ENCODE measurements around the gene GMDS. TPM values are rescaled to one million over a fixed set of nuclear protein-coding genes. Genes with fewer than 3 reads are reported as not detected.

The GMDS gene
- total and polyA plus RNA-seq, 2 of the 8 experiments (the other 6 are each of a cell fraction or from before 2014, with no cell fraction given) = 16.8 to 50.0 TPM

- H3K56ac ChIP-seq (replicated peaks; ENCODE audit: insufficient read length, low read depth, low read length) = no peak overlapping the region
- H2BK15ac ChIP-seq (ENCODE audit: low read length) = no peak overlapping the region
- no peak overlapping the region for H2BK120ac ChIP-seq (replicated peaks; ENCODE audit: low read depth, low read length)
- H3K9me3 ChIP-seq (ENCODE audit: insufficient read depth in 2 of 2, low read depth in 1 of 2, low read length in 1 of 2) = no peaks in the 10 kb centered on the region
- H3K4me2 ChIP-seq (ENCODE audit: insufficient read depth in 1 of 2, low read depth in 2 of 2, low read length in 2 of 2) = no peak overlapping the region
- H4K8ac ChIP-seq (ENCODE audit: extremely low read depth, insufficient read depth, low read length) = no peak overlapping the region
- H3K9ac ChIP-seq (replicated peaks in 1 of 4; ENCODE audit: extremely low read depth in 1 of 4, low read depth in 3 of 4, low read length in 3 of 4) = no peak overlapping the region
- no peak overlapping the region for H3K4ac ChIP-seq (replicated peaks; ENCODE audit: insufficient read length, low read depth, low read length)
- FAIRE-seq = no peak
- H4K91ac ChIP-seq (replicated peaks; ENCODE audit: insufficient read length, low read length) = no peak overlapping the region
- 87% methylated on average over 11 of the region's 11 CpGs; no CpG with 5 or more reads in 1 of the 2 experiments for WGBS, 2 experiments (ENCODE audit: extremely low coverage in 1 of 2, insufficient coverage in 1 of 2, insufficient read length in 1 of 2, insufficient replicate concordance in 2 of 2, low coverage in 1 of 2, low lambda C conversion rate in 2 of 2, missing lambda C conversion rate in 1 of 2)
- H4K20me1 ChIP-seq (replicated peaks in 1 of 2; ENCODE audit: control insufficient read depth in 1 of 2, insufficient read depth in 2 of 2, low read length in 2 of 2) = no peaks in the 10 kb centered on the region
- no peak overlapping the region for H2BK5ac ChIP-seq (ENCODE audit: low read depth, low read length)
- no peak overlapping the region for H2AFZ ChIP-seq (ENCODE audit: low read length)
- H3K79me1 ChIP-seq (ENCODE audit: low read depth, low read length) = no peaks in the 10 kb centered on the region
- H2AK5ac ChIP-seq (ENCODE audit: low read depth, low read length) = no peak overlapping the region
- H4K5ac ChIP-seq (ENCODE audit: insufficient read length, low read depth, low read length) = no peak overlapping the region
- no peak overlapping the region for H3K14ac ChIP-seq (ENCODE audit: insufficient read length)
- H3K79me2 ChIP-seq (ENCODE audit: control insufficient read depth in 1 of 2, insufficient read depth in 2 of 2, low read length in 2 of 2) = no peaks in the 10 kb centered on the region
- no peaks in the 10 kb centered on the region for H3K27me3 ChIP-seq (replicated peaks in 1 of 4; ENCODE audit: control insufficient read depth in 3 of 4, extremely low read depth in 1 of 4, insufficient read depth in 3 of 4, low read length in 3 of 4)
- H3K4me1 ChIP-seq (replicated peaks in 1 of 4; ENCODE audit: control insufficient read depth in 3 of 4, insufficient read depth in 4 of 4, low read length in 3 of 4) = no peaks in the 10 kb centered on the region
- ChIA-PET CTCF (ENCODE audit: partially characterized antibody) (interaction anchor here (1.2 kb wide), 2 partner anchors 9 to 16 kb away, joined by 3 to 4 read pairs; no protein-coding TSS in a partner anchor), POLR2A (ENCODE audit: partially characterized antibody) (no interaction called here)
- no peak overlapping the region for H3K18ac ChIP-seq (ENCODE audit: extremely low read depth, low read length)
- H3K23ac ChIP-seq (ENCODE audit: insufficient read length) = no peak overlapping the region
- DNase-seq (ENCODE audit: low read depth in 1 of 2, low spot score in 2 of 2) = no peak
- H2BK12ac ChIP-seq (ENCODE audit: low read depth, low read length) = no peak overlapping the region
- H3K23me2 ChIP-seq (ENCODE audit: low read depth, low read length) = no peaks in the 10 kb centered on the region
- H3K4me3 ChIP-seq (ENCODE audit: extremely low read depth in 1 of 4, insufficient read depth in 2 of 4, low read depth in 3 of 4, low read length in 4 of 4) = no peak overlapping the region
- no peak overlapping the region for H2BK20ac ChIP-seq (ENCODE audit: low read length)
- no peak overlapping the region for H3K27ac ChIP-seq (ENCODE audit: low read depth, low read length)
- no peaks in the 10 kb centered on the region for H3K36me3 ChIP-seq (ENCODE audit: control insufficient read depth in 2 of 4, insufficient read depth in 4 of 4, low read length in 3 of 4)
- TF ChIP-seq CEBPB (IDR thresholded peaks at IDR 0.05; ENCODE audit: low read depth, low read length) (no peak), RAD21 (IDR thresholded peaks at IDR 0.05 in 1 of 2, conservative IDR thresholded peaks at IDR 0.05 in 1 of 2; ENCODE audit: low read depth in 2 of 2, low read length in 2 of 2) (no peak), ZNF274 (IDR thresholded peaks at IDR 0.05; ENCODE audit: borderline replicate concordance, extremely low read depth, low read length) (no peak), TEAD4 (IDR thresholded peaks at IDR 0.05; ENCODE audit: low read depth, low read length) (no peak), ASH2L (IDR thresholded peaks at IDR 0.05; ENCODE audit: low read length) (no peak), TAF1 (IDR thresholded peaks at IDR 0.05; ENCODE audit: low read depth, low read length) (no peak), SRF (IDR thresholded peaks at IDR 0.05; ENCODE audit: low read depth, low read length) (no peak), GTF2F1 (IDR thresholded peaks at IDR 0.05; ENCODE audit: borderline replicate concordance, low read depth, low read length) (no peak), GABPA (IDR thresholded peaks at IDR 0.05; ENCODE audit: borderline replicate concordance, insufficient read depth, low read length) (no peak), BACH1 (IDR thresholded peaks at IDR 0.05; ENCODE audit: low read length) (no peak), EGR1 (IDR thresholded peaks at IDR 0.05; ENCODE audit: borderline replicate concordance, low read depth, low read length) (no peak), USF2 (IDR thresholded peaks at IDR 0.05; ENCODE audit: low read length) (no peak), BCL11A (IDR thresholded peaks at IDR 0.05; ENCODE audit: low read depth in 2 of 2, low read length in 2 of 2) (no peak)
Observed at GRCh38 chr6:1809291-1809988, 436.0 kb downstream of the GMDS start.
